Hepatocyte (in vitro differentiated cells): ENCODE data around the gene CLDN6. TPM values are rescaled to one million over a fixed set of nuclear protein-coding genes. Genes with fewer than 3 reads are reported as not detected.
A peak's percentile ranks its signal among the peaks of the same experiment; 100 is the strongest.

ENCODE experiments used
- DNase-seq: peaks from one replicate; pipeline ENCODE4 v3.0.0-alpha.2; 2016; ENCODE audit warnings: low spot score
- H2AFZ ChIP-seq: fragments of 200-600 bp; sonication (generic); 2 replicates; pipeline ENCODE4 v1.6.0; 2016; ENCODE audit warnings: antibody characterized with exemption, mild to moderate bottlenecking
- H3K27ac ChIP-seq: fragments of 200-600 bp; sonication (generic); 2 replicates; pipeline ENCODE4 v1.5.1; 2016; ENCODE audit warnings: mild to moderate bottlenecking
- H3K27me3 ChIP-seq: fragments of 200-600 bp; sonication (generic); 2 replicates; pipeline ENCODE4 v1.6.1; 2016
- H3K36me3 ChIP-seq: fragments of 200-600 bp; sonication (generic); replicated peaks from 2 replicates; pipeline ENCODE4 v1.5.1; 2016; ENCODE audit warnings: low read depth; ENCODE audit not compliant: insufficient read depth
- H3K4me1 ChIP-seq: fragments of 200-600 bp; sonication (generic); 2 replicates; pipeline ENCODE4 v1.5.1; 2016; ENCODE audit warnings: mild to moderate bottlenecking, moderate library complexity; ENCODE audit not compliant: insufficient read depth
- H3K4me2 ChIP-seq: fragments of 200-600 bp; sonication (generic); 2 replicates; pipeline ENCODE4 v1.6.0; 2016
- H3K4me3 ChIP-seq: fragments of 200-600 bp; sonication (generic); 2 replicates; pipeline ENCODE4 v1.5.1; 2016; ENCODE audit warnings: mild to moderate bottlenecking
- H3K79me2 ChIP-seq: fragments of 200-600 bp; sonication (generic); 2 replicates; pipeline ENCODE4 v1.6.0; 2017; ENCODE audit warnings: mild to moderate bottlenecking
- H3K9me2 ChIP-seq: fragments of 200-600 bp; sonication (generic); replicated peaks from 2 replicates; pipeline ENCODE4 v1.6.0; 2017; ENCODE audit warnings: mild to moderate bottlenecking; ENCODE audit not compliant: insufficient read depth
- H3K9me3 ChIP-seq: fragments of 200-600 bp; sonication (generic); 2 replicates; pipeline ENCODE4 v1.5.1; 2016; ENCODE audit warnings: low read depth, mild to moderate bottlenecking
- H4K20me1 ChIP-seq: fragments of 200-600 bp; sonication (generic); 2 replicates; pipeline ENCODE4 v1.6.0; 2016; ENCODE audit warnings: mild to moderate bottlenecking; ENCODE audit not compliant: insufficient read depth, poor library complexity, severe bottlenecking
- EZH2 ChIP-seq: fragments of 200-600 bp; sonication (generic); IDR thresholded peaks from 2 replicates; pipeline ENCODE4 v1.6.1; 2016; ENCODE audit warnings: antibody characterized with exemption, mild to moderate bottlenecking, borderline replicate concordance
- EZH2phosphoT487 ChIP-seq: fragments of 200-600 bp; sonication (generic); IDR thresholded peaks from one replicate; pipeline ENCODE4 v1.6.1; 2018; ENCODE audit warnings: antibody characterized with exemption, mild to moderate bottlenecking, low read depth, moderate library complexity; ENCODE audit not compliant: unreplicated experiment, severe bottlenecking
- WGBS: methylation state at CpG from one replicate; pipeline ENCODE4 v1.1.6; 2016; ENCODE audit warnings: low lambda C conversion rate; ENCODE audit errors: missing lambda C conversion rate; 5-methylcytosine and 5-hydroxymethylcytosine counted together
- polyA plus RNA-seq: library from polyadenylated mRNA; unstranded; fragments of >200 nt; fragmentation: Nextera tagmentation; extraction: Ambion mirVana; gene quantifications from 2 replicates; pipeline ENCODE4 v1.2.1, GENCODE V29; 2016
- small RNA-seq: library from RNA; depleted of rRNA; stranded (forward); fragments of <200 nt; gene quantifications from one replicate; pipeline ENCODE3, GENCODE V24; 2014
- total RNA-seq: library from RNA; depleted of rRNA; stranded (reverse); fragments of >200 nt; gene quantifications from 2 replicates; pipeline ENCODE4 v1.2.3, GENCODE V29; 2014
- TF ChIP-seq, protein P1 (sequence below): fragments of 200-600 bp; sonication (generic); IDR thresholded peaks from 2 replicates; pipeline ENCODE4 v1.5.1; 2016; ENCODE audit warnings: antibody characterized with exemption, mild to moderate bottlenecking; ENCODE audit not compliant: poor library complexity

CLDN6 gene
- total and polyA plus RNA-seq, 2 experiments from 2014 or later, result 258 to 568 TPM

DNA sequence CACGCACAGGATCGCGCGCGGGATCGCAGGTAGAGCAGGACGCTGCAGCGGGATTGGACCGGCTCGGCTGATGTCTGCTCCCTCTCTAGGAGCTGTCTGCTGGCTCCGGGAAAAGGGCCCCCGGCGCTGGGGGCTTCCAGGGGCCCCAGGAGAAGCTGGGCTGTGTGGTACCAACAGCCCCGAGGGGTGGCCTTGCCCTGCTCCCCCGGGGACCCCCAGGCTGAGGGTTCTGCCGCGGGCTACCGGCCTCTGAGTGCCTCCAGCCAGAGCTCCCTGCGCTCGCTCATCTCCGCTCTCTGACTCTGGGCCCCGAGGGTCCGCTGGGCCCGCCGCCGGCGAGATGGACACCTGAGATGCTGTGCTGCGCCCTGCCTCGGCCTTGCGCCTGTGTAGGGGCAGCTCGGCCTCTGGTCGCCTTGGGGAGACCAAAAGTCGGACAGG is 50.2 kb downstream of the CLDN6 start:
- no peak overlapping the region for H3K4me2 ChIP-seq
- H3K4me1 ChIP-seq, result peaks cover 23% of the 10 kb centered on the region
- H3K27me3 ChIP-seq, result peaks cover 30% of the 10 kb centered on the region
- H3K9me3 ChIP-seq, result no peaks in the 10 kb centered on the region
- no peak overlapping the region for H3K27ac ChIP-seq
- TF ChIP-seq, protein P1, sequence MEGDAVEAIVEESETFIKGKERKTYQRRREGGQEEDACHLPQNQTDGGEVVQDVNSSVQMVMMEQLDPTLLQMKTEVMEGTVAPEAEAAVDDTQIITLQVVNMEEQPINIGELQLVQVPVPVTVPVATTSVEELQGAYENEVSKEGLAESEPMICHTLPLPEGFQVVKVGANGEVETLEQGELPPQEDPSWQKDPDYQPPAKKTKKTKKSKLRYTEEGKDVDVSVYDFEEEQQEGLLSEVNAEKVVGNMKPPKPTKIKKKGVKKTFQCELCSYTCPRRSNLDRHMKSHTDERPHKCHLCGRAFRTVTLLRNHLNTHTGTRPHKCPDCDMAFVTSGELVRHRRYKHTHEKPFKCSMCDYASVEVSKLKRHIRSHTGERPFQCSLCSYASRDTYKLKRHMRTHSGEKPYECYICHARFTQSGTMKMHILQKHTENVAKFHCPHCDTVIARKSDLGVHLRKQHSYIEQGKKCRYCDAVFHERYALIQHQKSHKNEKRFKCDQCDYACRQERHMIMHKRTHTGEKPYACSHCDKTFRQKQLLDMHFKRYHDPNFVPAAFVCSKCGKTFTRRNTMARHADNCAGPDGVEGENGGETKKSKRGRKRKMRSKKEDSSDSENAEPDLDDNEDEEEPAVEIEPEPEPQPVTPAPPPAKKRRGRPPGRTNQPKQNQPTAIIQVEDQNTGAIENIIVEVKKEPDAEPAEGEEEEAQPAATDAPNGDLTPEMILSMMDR, result no peak
- TF ChIP-seq EZH2 (no peak), EZH2phosphoT487 (no peak)
- DNase-seq, result no peak
- no peak overlapping the region for H3K4me3 ChIP-seq
- no peaks in the 10 kb centered on the region for H3K36me3 ChIP-seq
- H3K9me2 ChIP-seq, result no peaks in the 10 kb centered on the region
- no peaks in the 10 kb centered on the region for H4K20me1 ChIP-seq
- no peaks in the 10 kb centered on the region for H3K79me2 ChIP-seq
- WGBS, result 95% methylated on average over 18 of the region's 33 CpGs
- H2AFZ ChIP-seq, result no peak overlapping the region

DNA sequence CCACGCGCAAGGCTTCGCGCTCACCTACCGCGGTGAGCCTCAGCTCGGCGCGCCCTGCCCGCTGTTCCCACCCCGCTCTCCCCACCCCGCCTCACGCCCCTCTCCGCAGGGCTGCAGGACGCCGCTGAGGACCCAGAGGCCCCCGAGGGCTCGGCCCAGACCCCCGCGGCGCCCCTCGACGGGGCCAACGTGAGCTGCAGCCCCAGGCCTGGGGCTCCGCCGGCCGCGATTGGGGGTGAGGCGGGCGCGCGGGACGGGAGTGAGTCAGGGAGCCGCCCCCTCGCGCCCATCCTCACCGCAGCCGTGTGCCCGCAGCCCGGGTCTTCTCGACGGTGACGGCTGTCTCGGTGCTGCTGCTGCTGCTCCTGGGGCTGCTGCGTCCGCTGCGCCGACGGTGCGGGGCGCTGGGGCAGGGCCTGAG is 50.8 kb downstream of the CLDN6 start:
- no peaks in the 10 kb centered on the region for H3K79me2 ChIP-seq
- DNase-seq, result no peak
- no peak overlapping the region for H2AFZ ChIP-seq
- peak overlapping the region; percentile 49 for H3K4me2 ChIP-seq
- H3K27ac ChIP-seq, result no peak overlapping the region
- no peaks in the 10 kb centered on the region for H4K20me1 ChIP-seq
- peaks cover 23% of the 10 kb centered on the region for H3K4me1 ChIP-seq
- H3K9me2 ChIP-seq, result no peaks in the 10 kb centered on the region
- H3K27me3 ChIP-seq, result peaks cover 35% of the 10 kb centered on the region
- 67% methylated on average over 32 of the region's 51 CpGs for WGBS
- no peaks in the 10 kb centered on the region for H3K36me3 ChIP-seq
- H3K9me3 ChIP-seq, result no peaks in the 10 kb centered on the region
- no peak overlapping the region for H3K4me3 ChIP-seq
- TF ChIP-seq EZH2phosphoT487 (no peak), EZH2 (peak; percentile 40)

DNA sequence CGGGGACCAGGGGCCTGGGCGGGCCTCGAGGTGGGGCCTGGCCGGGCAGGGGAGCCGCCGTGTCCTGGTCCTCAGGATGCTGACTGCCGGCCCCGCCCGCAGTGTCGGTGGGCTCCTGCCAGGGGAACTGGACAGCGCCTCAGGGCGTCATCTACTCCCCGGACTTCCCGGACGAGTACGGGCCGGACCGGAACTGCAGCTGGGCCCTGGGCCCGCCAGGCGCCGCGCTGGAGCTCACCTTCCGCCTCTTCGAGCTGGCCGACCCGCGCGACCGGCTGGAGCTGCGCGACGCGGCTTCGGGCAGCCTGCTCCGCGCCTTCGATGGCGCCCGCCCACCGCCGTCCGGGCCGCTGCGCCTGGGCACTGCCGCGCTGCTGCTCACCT is 51.2 kb downstream of the CLDN6 start:
- no peak for TF ChIP-seq EZH2phosphoT487
- TF ChIP-seq EZH2, result no peak
- TF ChIP-seq, protein P1, result no peak
- no peak overlapping the region for H3K27ac ChIP-seq
- no peaks in the 10 kb centered on the region for H3K9me3 ChIP-seq
- no peak for DNase-seq
- peaks cover 38% of the 10 kb centered on the region for H3K27me3 ChIP-seq
- H3K79me2 ChIP-seq, result no peaks in the 10 kb centered on the region
- no peaks in the 10 kb centered on the region for H3K9me2 ChIP-seq
- WGBS, result 64% methylated on average over 30 of the region's 46 CpGs
- H3K4me3 ChIP-seq, result no peak overlapping the region
- H4K20me1 ChIP-seq, result no peaks in the 10 kb centered on the region
- no peak overlapping the region for H2AFZ ChIP-seq
- peaks cover 23% of the 10 kb centered on the region for H3K4me1 ChIP-seq
- no peaks in the 10 kb centered on the region for H3K36me3 ChIP-seq
- peak overlapping the region; percentile 49 for H3K4me2 ChIP-seq

DNA sequence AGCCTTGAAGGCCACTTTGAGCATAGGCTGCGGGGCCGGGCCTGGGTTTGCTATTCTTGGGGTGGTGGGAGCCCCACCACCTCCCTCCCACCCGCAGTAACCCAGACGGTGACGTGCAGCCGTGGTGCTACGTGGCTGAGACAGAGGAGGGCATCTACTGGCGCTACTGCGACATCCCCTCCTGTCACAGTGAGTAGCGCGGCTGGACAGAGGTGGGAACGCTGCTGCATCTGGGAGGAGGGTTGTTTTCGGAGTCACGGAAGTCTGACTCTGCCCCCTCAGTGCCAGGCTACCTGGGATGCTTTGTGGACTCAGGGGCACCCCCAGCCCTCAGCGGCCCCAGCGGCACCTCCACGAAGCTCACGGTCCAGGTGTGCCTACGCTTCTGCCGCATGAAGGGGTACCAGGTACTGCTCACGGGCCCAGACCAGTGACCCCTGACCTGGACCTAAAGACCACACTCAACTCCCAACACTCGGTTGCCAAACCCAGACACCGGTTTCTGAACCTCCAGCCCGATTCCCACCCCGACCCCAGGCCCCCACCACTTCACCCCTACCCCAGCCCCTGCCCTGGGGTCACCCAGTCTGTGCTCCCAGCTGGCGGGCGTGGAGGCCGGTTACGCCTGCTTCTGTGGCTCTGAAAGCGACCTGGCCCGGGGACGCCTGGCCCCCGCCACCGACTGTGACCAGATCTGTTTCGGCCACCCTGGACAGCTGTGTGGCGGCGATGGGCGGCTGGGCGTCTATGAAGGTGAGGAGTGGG is 51.8 kb downstream of the CLDN6 start:
- Histone ChIP-seq H3K79me2 (no peaks in the 10 kb centered on the region), H3K4me3 (no peak overlapping the region), H3K27me3 (peaks cover 38% of the 10 kb centered on the region), H3K9me2 (no peaks in the 10 kb centered on the region), H3K27ac (no peak overlapping the region), H4K20me1 (no peaks in the 10 kb centered on the region), H3K36me3 (no peaks in the 10 kb centered on the region), H3K9me3 (no peaks in the 10 kb centered on the region), H3K4me1 (peaks cover 23% of the 10 kb centered on the region), H2AFZ (no peak overlapping the region), H3K4me2 (peak overlapping the region; percentile 49)
- TF ChIP-seq EZH2phosphoT487, result no peak
- 90% methylated on average over 31 of the region's 39 CpGs for WGBS
- no peak for DNase-seq

Small RNA genes lying within 50 kb of the gene (small RNA-seq; reads per million reads assigned to genes)
- gene LINC00514, result 0.09 reads per million

Other genes with a start within 250 kb of the CLDN6 start
- gene ELOB, start 240.9 kb downstream of the CLDN6 start, total RNA-seq, result 255 and 540 TPM in 2 replicates
- 627 and 642 TPM in 2 replicates for gene ELOB, start 240.9 kb downstream of the CLDN6 start, polyA plus RNA-seq
- gene PRSS33, start 230.6 kb downstream of the CLDN6 start, total RNA-seq, result 0.20 TPM in 1 of 2 replicates, not detected in the other
- not detected in 2 replicates for gene PRSS33, start 230.6 kb downstream of the CLDN6 start, polyA plus RNA-seq
- not detected in 2 replicates for gene PRSS41, start 219.7 kb downstream of the CLDN6 start, total RNA-seq
- not detected in 2 replicates for gene PRSS41, start 219.7 kb downstream of the CLDN6 start, polyA plus RNA-seq
- not detected in 2 replicates for gene PRSS21, start 200.9 kb downstream of the CLDN6 start, total RNA-seq
- not detected in 2 replicates for gene PRSS21, start 200.9 kb downstream of the CLDN6 start, polyA plus RNA-seq
- gene ZG16B, start 187.9 kb downstream of the CLDN6 start, total RNA-seq, result 4.3 and 5.4 TPM in 2 replicates
- 4.9 and 7.9 TPM in 2 replicates for gene ZG16B, start 187.9 kb downstream of the CLDN6 start, polyA plus RNA-seq
- gene PRSS22, start 160.0 kb downstream of the CLDN6 start, total RNA-seq, result 50.0 and 60.2 TPM in 2 replicates
- 66.3 and 100 TPM in 2 replicates for gene PRSS22, start 160.0 kb downstream of the CLDN6 start, polyA plus RNA-seq
- 31.6 and 45.1 TPM in 2 replicates for gene FLYWCH2, start 135.0 kb downstream of the CLDN6 start, total RNA-seq
- gene FLYWCH2, start 135.0 kb downstream of the CLDN6 start, polyA plus RNA-seq, result 33.1 and 40.0 TPM in 2 replicates
- gene FLYWCH1, start 106.3 kb downstream of the CLDN6 start, total RNA-seq, result 11.7 and 14.6 TPM in 2 replicates
- gene FLYWCH1, start 106.3 kb downstream of the CLDN6 start, polyA plus RNA-seq, result 16.9 and 17.1 TPM in 2 replicates
- 0.52 and 3.6 TPM in 2 replicates for gene KREMEN2, start 53.9 kb downstream of the CLDN6 start, total RNA-seq
- 4.9 and 5.8 TPM in 2 replicates for gene KREMEN2, start 53.9 kb downstream of the CLDN6 start, polyA plus RNA-seq
- gene PAQR4, start 48.8 kb downstream of the CLDN6 start, total RNA-seq, result 2.8 and 4.5 TPM in 2 replicates
- gene PAQR4, start 48.8 kb downstream of the CLDN6 start, polyA plus RNA-seq, result 3.7 and 8.3 TPM in 2 replicates
- gene PKMYT1, start 37.7 kb downstream of the CLDN6 start, total RNA-seq, result 5.5 and 7.7 TPM in 2 replicates
- gene PKMYT1, start 37.7 kb downstream of the CLDN6 start, polyA plus RNA-seq, result 17.1 and 21.0 TPM in 2 replicates
- 2.0 and 3.5 TPM in 2 replicates for gene CLDN9, start 5.3 kb downstream of the CLDN6 start, total RNA-seq
- 8.9 and 9.0 TPM in 2 replicates for gene CLDN9, start 5.3 kb downstream of the CLDN6 start, polyA plus RNA-seq
- gene TNFRSF12A, start 2.2 kb upstream of the CLDN6 start, total RNA-seq, result 126 and 127 TPM in 2 replicates
- 385 and 452 TPM in 2 replicates for gene TNFRSF12A, start 2.2 kb upstream of the CLDN6 start, polyA plus RNA-seq
- 19.7 and 35.7 TPM in 2 replicates for gene HCFC1R1, start 5.8 kb upstream of the CLDN6 start, total RNA-seq
- gene HCFC1R1, start 5.8 kb upstream of the CLDN6 start, polyA plus RNA-seq, result 158 and 201 TPM in 2 replicates
- 35.6 and 41.2 TPM in 2 replicates for gene THOC6, start 5.9 kb upstream of the CLDN6 start, total RNA-seq
- 79.4 and 86.2 TPM in 2 replicates for gene THOC6, start 5.9 kb upstream of the CLDN6 start, polyA plus RNA-seq
- 10.0 and 12.3 TPM in 2 replicates for gene BICDL2, start 18.8 kb upstream of the CLDN6 start, total RNA-seq
- gene BICDL2, start 18.8 kb upstream of the CLDN6 start, polyA plus RNA-seq, result 11.8 and 12.8 TPM in 2 replicates
- gene MMP25, start 28.4 kb upstream of the CLDN6 start, total RNA-seq, result 0.60 TPM in 1 of 2 replicates, not detected in the other
- gene MMP25, start 28.4 kb upstream of the CLDN6 start, polyA plus RNA-seq, result 6.3 and 8.7 TPM in 2 replicates
- 82.0 and 110 TPM in 2 replicates for gene IL32, start 47.5 kb upstream of the CLDN6 start, total RNA-seq
- gene IL32, start 47.5 kb upstream of the CLDN6 start, polyA plus RNA-seq, result 124 and 131 TPM in 2 replicates
- not detected in 2 replicates for gene ZSCAN10, start 81.1 kb upstream of the CLDN6 start, total RNA-seq
- gene ZSCAN10, start 81.1 kb upstream of the CLDN6 start, polyA plus RNA-seq, result not detected in 2 replicates
- gene ZNF205, start 94.4 kb upstream of the CLDN6 start, total RNA-seq, result 10.0 and 12.3 TPM in 2 replicates
- 12.6 and 13.2 TPM in 2 replicates for gene ZNF205, start 94.4 kb upstream of the CLDN6 start, polyA plus RNA-seq
- gene ZNF213, start 116.8 kb upstream of the CLDN6 start, total RNA-seq, result 3.4 and 3.8 TPM in 2 replicates
- 4.0 and 6.0 TPM in 2 replicates for gene ZNF213, start 116.8 kb upstream of the CLDN6 start, polyA plus RNA-seq
- gene OR1F1, start 170.0 kb upstream of the CLDN6 start, total RNA-seq, result not detected in 2 replicates
- 0.61 TPM in 1 of 2 replicates, not detected in the other for gene OR1F1, start 170.0 kb upstream of the CLDN6 start, polyA plus RNA-seq
- gene ZNF200, start 217.0 kb upstream of the CLDN6 start, total RNA-seq, result 7.9 and 12.5 TPM in 2 replicates
- 4.6 and 6.0 TPM in 2 replicates for gene ZNF200, start 217.0 kb upstream of the CLDN6 start, polyA plus RNA-seq
- 0.13 TPM in 1 of 2 replicates, not detected in the other for gene MEFV, start 238.4 kb upstream of the CLDN6 start, total RNA-seq
- 0.55 TPM in 1 of 2 replicates, not detected in the other for gene MEFV, start 238.4 kb upstream of the CLDN6 start, polyA plus RNA-seq